Body of pancreas (tissue), 4 donors: ENCODE measurements around the gene WNT11.

Experiments used
- CTCF ChIP-seq, 7 experiments: fragments of 450-650 bp in 4 of 7; fragments of 200-600 bp in 3 of 7; sonication (generic) in 3 of 7; IDR thresholded peaks; one replicate each; pipeline ENCODE4 v1.5.1; 2016 to 2019; ENCODE audit warnings: antibody characterized with exemption in 7 of 7
- POLR2A ChIP-seq, 3 donors: fragments of 450-650 bp; IDR thresholded peaks; one replicate each; pipeline ENCODE4 v1.6.1; 2016; ENCODE audit warnings: antibody characterized with exemption in 3 of 3, mild to moderate bottlenecking in 2 of 3

DNA sequence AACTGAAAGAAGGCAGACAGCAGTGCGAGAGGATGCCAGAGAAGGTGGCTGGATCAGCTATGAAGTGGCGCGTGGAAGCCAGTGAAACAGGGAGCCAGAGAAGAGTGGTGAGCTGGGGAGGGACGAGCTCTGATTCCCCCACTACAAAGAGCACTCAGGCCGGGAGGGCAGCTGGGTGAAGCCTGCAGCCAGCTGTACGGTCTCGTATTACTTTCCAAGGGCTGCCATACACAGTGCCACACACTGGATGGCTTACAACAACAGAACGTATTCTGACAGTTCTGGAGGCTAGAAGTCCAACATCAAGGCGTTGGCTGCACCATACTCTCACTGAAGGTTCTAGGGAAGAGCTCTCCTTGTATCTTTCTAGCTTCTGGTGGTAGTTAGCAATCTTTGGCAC, 47.1 kb upstream of the WNT11 start:
- no peak for TF ChIP-seq POLR2A (IDR thresholded peaks at IDR 0.05)
- TF ChIP-seq CTCF (IDR thresholded peaks at IDR 0.05): no peak
